Skeletal muscle tissue (tissue), 4 donors: ENCODE data around the gene LMF1. TPM values are rescaled to one million over a fixed set of nuclear protein-coding genes. Genes with fewer than 3 reads are reported as not detected.

ENCODE experiments used
- H3K27ac ChIP-seq: one replicate; pipeline ENCODE4 v1.7.0; 2013; ENCODE audit warnings: mild to moderate bottlenecking, low read depth, low read length, inconsistent platforms
- H3K27me3 ChIP-seq, 3 donors: one replicate each; pipeline ENCODE4 v1.7.0; 2013; ENCODE audit warnings: low read length in 3 of 3; ENCODE audit not compliant: control insufficient read depth in 3 of 3, insufficient read depth in 3 of 3
- H3K36me3 ChIP-seq, 3 donors: one replicate each; pipeline ENCODE4 v1.7.0; 2013; ENCODE audit warnings: low read length in 3 of 3; ENCODE audit not compliant: control insufficient read depth in 3 of 3, insufficient read depth in 3 of 3
- H3K4me1 ChIP-seq, 3 donors: one replicate each; pipeline ENCODE4 v1.7.0; 2013; ENCODE audit warnings: low read length in 3 of 3, mild to moderate bottlenecking in 3 of 3; ENCODE audit not compliant: control insufficient read depth in 3 of 3, insufficient read depth in 3 of 3
- H3K4me3 ChIP-seq, 3 donors: one replicate each; pipeline ENCODE4 v1.7.0; 2013; ENCODE audit warnings: low read length in 3 of 3
- H3K9ac ChIP-seq, 3 donors: one replicate each; pipeline ENCODE4 v1.7.0; 2013; ENCODE audit warnings: low read length in 3 of 3, mild to moderate bottlenecking in 3 of 3, moderate library complexity in 2 of 3, low read depth in 1 of 3
- H3K9me3 ChIP-seq, 3 donors: one replicate each; pipeline ENCODE4 v1.7.0; 2013; ENCODE audit warnings: low read length in 3 of 3; ENCODE audit not compliant: control insufficient read depth in 3 of 3
- total RNA-seq: library from RNA; depleted of rRNA; stranded (reverse); fragments of >200 nt; gene quantifications from one replicate; pipeline ENCODE4 v1.2.3, GENCODE V29; 2014
- donor health status: Osteomylitis.

The LMF1 gene
- total RNA-seq, 1 donor from 2014 or later: 6.8 TPM

DNA sequence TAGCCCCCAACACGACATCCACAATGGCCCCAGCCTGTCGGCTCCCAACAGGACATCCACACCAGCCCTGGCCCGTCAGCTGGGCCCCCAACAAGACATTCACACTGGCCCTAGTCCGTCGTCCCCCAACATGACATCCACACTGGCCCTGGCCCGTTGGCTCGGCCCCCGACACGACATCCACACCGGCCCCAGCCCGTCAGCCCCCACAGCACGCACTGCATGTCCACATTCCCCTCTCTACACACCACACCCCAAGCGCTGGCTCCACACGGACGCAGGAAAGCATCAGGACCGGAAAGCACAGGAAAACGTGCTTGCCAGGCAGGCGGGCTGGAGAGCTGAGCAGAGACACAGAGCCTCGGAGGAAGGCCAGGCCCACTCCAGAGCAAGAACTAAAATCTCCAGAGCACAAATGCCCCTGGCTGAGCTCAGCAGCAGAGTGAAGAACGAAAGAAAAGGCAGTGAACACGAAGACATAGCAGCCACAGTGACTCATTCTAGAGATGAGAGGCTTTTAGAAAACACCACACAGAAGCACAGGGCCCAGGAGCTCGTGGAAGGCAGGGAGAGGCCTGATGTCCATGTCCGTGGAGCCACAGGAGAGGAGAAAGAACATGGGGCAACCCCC, 50.6 kb downstream of the LMF1 start:
- Histone ChIP-seq H3K9ac (peak overlapping the region in 2 of 3 donors; percentile 43 to 55), H3K4me1 (peaks cover 15 to 20% (median 19%) of the 10 kb centered on the region in 3 donors)

DNA sequence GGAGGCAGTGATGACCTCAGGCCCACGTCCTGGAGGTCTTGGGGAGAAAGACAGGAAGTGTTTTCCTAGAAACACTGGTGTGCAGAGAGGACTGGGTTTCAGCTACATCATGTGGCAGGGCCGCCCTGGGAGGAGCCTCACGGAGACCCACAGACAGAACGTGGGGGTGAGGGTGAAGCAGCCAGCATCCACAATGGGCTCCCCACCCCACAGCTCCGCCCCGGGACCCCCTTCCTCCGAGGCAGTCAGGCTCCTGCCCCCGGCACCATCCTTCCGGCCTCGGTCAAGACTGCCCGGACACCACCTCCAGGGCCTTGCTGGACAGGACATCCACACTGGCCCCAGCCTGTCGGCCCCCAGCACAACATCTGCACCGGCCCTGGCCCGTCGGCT, 51.1 kb downstream of the LMF1 start:
- peak overlapping the region in 2 of 3 donors; percentile 43 to 55 for H3K9ac ChIP-seq
- peaks cover 15 to 20% (median 19%) of the 10 kb centered on the region in 3 donors for H3K4me1 ChIP-seq
- no peaks in the 10 kb centered on the region for H3K27me3 ChIP-seq
- peak overlapping the region; percentile 68 for H3K27ac ChIP-seq
- no peaks in the 10 kb centered on the region for H3K9me3 ChIP-seq
- peaks cover 0 to 7% (median 2%) of the 10 kb centered on the region in 3 donors for H3K36me3 ChIP-seq
- H3K4me3 ChIP-seq: peak overlapping the region in 1 of 3 donors; percentile 6

More for the DNA sequence above, 50.6 kb downstream of the LMF1 start:
- Histone ChIP-seq H3K27me3 (no peaks in the 10 kb centered on the region), H3K27ac (peak overlapping the region; percentile 68), H3K36me3 (peaks cover 0 to 7% (median 2%) of the 10 kb centered on the region in 3 donors), H3K9me3 (no peaks in the 10 kb centered on the region), H3K4me3 (peak overlapping the region in 1 of 3 donors; percentile 6)

DNA sequence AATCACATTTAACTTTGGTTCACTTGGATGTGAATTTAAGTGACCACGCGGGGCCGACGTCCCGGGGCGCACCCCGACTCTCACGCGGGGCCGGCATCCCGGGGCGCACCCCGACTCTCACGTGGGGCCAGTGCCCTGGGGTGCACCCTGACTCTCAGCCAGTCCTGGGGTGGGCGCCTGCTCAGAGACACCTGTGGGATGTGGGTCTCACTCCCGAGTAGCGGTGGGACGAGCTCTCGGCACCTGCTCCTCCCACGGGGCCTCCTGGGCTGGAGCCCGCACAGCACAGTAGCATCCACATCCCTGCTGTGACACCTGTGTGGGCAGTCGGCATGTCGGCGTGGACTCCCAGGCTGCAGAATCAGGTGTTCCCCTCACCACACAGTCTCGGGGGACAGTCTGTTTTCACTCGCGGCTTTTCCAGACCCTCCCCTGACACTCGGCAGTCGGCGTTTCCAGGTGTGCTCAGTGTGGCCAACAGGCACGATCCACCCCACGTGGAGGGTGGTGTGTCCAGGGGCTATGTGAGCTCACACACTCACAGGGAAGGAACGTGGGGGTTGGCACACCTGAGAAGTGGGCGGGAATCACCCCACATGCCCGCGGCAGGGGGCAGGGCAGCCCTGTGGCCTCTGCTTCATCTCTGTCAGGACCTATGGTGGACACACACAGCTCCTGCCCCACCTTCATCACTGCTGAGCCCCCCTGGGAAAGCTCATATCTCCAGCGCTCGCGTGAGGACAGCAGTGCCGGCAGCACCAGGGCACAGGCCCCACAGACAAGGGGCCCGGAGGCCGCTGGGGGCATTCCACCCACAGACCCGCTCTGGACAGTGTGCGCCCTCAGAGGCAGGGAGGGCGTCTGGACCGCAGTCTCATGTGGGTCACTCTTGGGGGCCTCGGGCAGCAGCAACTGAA, 51.8 kb downstream of the LMF1 start:
- no peak overlapping the region for H3K9ac ChIP-seq
- H3K27me3 ChIP-seq: no peaks in the 10 kb centered on the region
- H3K27ac ChIP-seq: no peak overlapping the region
- peaks cover 0 to 7% (median 2%) of the 10 kb centered on the region in 3 donors for H3K36me3 ChIP-seq
- no peak overlapping the region for H3K4me3 ChIP-seq
- peaks cover 15 to 20% (median 19%) of the 10 kb centered on the region in 3 donors for H3K4me1 ChIP-seq
- no peaks in the 10 kb centered on the region for H3K9me3 ChIP-seq

DNA sequence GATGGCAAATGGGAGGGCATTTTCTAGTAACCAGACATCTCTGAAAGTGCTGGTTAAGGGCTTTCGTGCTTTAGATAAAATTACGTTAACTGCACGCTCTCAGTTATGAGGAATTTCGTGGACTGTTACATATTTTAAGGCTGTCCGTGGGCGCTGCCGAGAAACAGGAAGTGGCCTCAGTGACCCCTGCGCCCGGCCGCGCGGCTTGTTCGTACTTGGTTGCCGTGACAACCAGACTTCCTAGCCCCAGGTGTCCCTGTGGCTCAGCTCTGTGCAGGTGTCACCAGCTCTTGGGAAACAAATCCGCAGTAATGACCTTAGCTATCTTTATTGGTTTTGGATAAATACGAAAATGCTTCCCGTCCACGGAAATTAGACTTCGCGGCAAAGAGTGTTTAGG, 52.7 kb downstream of the LMF1 start:
- Histone ChIP-seq H3K36me3 (peaks cover 0 to 1% (median 1%) of the 10 kb centered on the region in 3 donors), H3K4me1 (peaks cover 15 to 20% (median 19%) of the 10 kb centered on the region in 3 donors), H3K4me3 (no peak overlapping the region), H3K9ac (no peak overlapping the region), H3K27ac (no peak overlapping the region), H3K9me3 (no peaks in the 10 kb centered on the region), H3K27me3 (no peaks in the 10 kb centered on the region)

DNA sequence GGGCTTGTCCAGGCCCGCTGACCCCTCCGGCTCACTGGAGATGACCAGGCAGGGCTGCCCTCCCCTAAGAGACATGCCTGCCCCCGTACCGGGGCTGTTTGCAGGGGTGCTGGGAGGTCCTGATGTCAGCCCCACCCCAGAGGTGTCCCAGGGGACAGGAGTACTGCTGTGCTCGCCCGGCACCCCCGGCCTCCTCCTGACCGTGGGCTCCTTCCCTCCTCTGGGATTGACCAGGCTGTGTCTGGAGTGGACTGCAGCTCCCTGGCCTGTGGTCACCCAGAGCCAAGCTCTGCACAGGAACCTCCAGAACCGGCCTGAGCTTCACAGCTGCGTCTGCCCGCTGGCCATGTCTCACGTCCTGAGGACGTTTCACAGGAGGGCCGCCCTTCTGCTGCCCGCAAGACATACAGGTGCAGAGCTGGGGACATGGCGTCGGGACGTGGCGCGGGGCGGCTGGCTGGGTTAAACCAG, 53.2 kb downstream of the LMF1 start:
- no peaks in the 10 kb centered on the region for H3K27me3 ChIP-seq
- H3K36me3 ChIP-seq: no peaks in the 10 kb centered on the region
- peaks cover 15 to 20% (median 19%) of the 10 kb centered on the region in 3 donors for H3K4me1 ChIP-seq
- H3K9ac ChIP-seq: no peak overlapping the region
- no peaks in the 10 kb centered on the region for H3K9me3 ChIP-seq
- H3K4me3 ChIP-seq: no peak overlapping the region
- H3K27ac ChIP-seq: no peak overlapping the region

DNA sequence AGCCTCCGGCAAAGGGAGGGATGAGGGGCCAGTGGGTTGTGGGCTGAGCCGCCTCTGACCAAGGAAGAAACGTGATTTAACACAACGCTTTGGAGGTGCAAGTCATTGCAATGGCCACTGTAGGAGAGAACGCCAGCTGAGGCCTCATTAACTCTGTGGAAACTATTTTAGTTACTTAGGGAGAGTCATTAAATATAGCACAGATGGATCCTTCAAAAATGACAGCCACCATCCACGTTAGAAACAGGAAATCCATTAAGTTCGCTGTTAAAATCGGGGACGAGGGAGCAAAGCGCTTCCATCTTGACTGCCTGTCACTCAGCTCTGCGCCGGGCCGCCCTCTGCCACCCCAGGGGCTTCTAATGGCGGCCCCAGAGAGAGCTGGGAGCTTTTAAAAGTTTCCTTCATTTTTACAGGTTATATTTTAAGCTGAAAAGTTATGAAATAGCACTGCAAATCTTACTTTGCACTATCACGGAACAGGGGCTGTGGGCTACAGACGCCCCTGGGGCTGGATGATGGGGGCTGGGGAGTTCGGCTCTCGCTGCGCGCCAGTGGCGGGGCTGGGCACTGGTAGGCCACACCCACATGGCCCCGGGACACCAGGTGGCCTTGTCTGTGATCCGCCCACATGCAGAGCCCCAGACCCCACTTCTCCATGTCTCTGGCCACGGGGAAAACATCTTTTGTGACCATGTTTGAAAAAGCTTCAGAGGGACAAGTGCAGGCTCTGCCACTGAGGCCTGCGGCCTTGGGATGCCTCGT, 54.6 kb downstream of the LMF1 start:
- no peak overlapping the region for H3K4me3 ChIP-seq
- no peaks in the 10 kb centered on the region for H3K9me3 ChIP-seq
- no peaks in the 10 kb centered on the region for H3K36me3 ChIP-seq
- H3K4me1 ChIP-seq: peaks cover 15 to 18% (median 15%) of the 10 kb centered on the region in 3 donors
- H3K27me3 ChIP-seq: no peaks in the 10 kb centered on the region
- H3K27ac ChIP-seq: no peak overlapping the region
- H3K9ac ChIP-seq: no peak overlapping the region

DNA sequence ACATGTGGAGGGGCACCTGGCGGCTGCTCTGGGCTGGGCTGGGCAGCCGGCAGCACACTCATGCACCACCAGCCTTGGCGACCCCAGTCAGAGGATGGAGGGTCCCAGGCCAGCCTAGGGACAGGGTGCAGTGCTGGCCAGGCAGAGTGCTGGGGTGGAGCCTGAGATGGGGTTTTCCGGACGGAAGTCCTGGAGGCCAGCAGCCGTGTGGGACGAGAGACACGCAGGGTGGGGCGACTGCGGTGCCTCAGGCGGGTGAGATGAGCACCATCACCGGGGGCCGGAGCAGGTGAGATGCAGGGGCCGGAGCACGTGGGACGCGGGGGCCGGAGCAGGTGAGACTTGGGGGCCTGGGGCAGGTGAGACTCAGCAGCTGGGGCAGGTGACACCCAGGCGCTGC, 55.2 kb downstream of the LMF1 start:
- H3K27me3 ChIP-seq: no peaks in the 10 kb centered on the region
- no peak overlapping the region for H3K4me3 ChIP-seq
- peaks cover 8 to 11% (median 8%) of the 10 kb centered on the region in 3 donors for H3K4me1 ChIP-seq
- H3K36me3 ChIP-seq: no peaks in the 10 kb centered on the region
- no peaks in the 10 kb centered on the region for H3K9me3 ChIP-seq
- H3K27ac ChIP-seq: no peak overlapping the region
- H3K9ac ChIP-seq: no peak overlapping the region

DNA sequence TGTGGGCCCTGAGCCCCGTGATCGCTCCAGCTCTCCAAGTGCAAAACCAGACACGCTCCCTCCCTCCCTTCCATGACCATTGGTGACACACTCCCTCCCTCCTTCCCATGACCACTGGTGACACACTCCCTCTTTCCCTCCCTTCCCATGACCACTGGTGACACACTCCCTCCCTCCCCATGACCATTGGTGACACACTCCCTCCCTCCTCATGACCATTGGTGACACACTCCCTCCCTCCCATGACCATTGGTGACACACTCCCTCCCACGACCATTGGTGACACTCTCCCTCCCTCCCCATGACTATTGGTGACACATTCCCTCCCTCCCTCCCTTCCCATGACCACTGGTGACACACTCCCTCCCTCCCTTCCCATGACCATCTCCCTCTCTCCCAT, 56.3 kb downstream of the LMF1 start:
- Histone ChIP-seq H3K27me3 (no peaks in the 10 kb centered on the region), H3K27ac (no peak overlapping the region), H3K36me3 (peaks cover 6 to 8% (median 6%) of the 10 kb centered on the region in 3 donors), H3K4me1 (no peaks in the 10 kb centered on the region), H3K9me3 (no peaks in the 10 kb centered on the region), H3K4me3 (no peak overlapping the region), H3K9ac (no peak overlapping the region)

DNA sequence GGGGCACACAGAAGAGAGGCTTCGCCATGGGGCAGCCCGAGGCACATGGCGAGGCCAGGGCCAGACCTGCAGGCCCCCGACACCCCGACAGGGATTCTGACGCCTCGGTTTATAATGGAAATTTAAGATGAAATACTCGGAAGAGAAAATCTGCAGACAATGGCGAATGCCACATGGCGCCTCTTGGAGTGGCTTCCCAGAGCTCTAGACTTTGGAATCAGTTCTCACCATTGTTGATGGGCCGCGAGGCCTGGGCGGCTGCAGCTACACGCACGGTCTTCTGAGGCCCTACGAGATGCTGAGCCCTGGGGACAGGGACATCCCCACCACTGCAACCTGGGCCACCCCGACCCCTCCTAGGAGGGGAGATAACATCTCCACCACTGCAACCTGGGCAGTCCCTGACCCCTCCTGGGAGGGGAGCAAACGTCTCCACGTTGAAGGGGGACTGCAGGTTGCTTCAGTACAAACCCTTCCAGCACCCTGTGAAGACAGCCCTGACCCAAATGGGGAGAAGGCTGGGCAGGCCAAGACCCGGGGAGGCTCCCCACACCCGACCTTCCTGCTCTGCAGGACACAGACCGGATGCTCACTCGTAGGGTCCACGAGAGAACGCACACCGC, 56.9 kb downstream of the LMF1 start:
- no peaks in the 10 kb centered on the region for H3K4me1 ChIP-seq
- H3K36me3 ChIP-seq: peaks cover 10 to 13% (median 12%) of the 10 kb centered on the region in 3 donors
- no peak overlapping the region for H3K4me3 ChIP-seq

More for the DNA sequence above, 56.9 kb downstream of the LMF1 start:
- Histone ChIP-seq H3K9me3 (no peaks in the 10 kb centered on the region), H3K27ac (no peak overlapping the region), H3K27me3 (no peaks in the 10 kb centered on the region), H3K9ac (no peak overlapping the region)
